OCI-LY1 (cell line): Measurements from ENCODE around the gene CNTNAP3.
"Not testable (repeated sequence)": the region's sequence is repeated elsewhere in the genome, so short reads cannot be mapped to it uniquely, and the experiment has no call there.

Experiments
- H2AFZ ChIP-seq: fragments of 200-600 bp; sonication (generic), shearing (Covaris generic); 2 replicates; pipeline ENCODE4 v1.6.0; 2014; ENCODE audit warnings: antibody characterized with exemption, mild to moderate bottlenecking, low read length
- H3F3A ChIP-seq: fragments of 200-600 bp; sonication (generic), shearing (Covaris generic); 2 replicates; pipeline ENCODE4 v1.6.0; 2014; ENCODE audit warnings: mild to moderate bottlenecking, antibody characterized with exemption, low read length, moderate library complexity; ENCODE audit not compliant: insufficient read depth
- H3K27ac ChIP-seq: fragments of 200-600 bp; sonication (generic); 2 replicates; pipeline ENCODE4 v1.5.1; 2014; ENCODE audit warnings: low read length, mixed run types, mild to moderate bottlenecking, low read depth; ENCODE audit not compliant: poor library complexity, severe bottlenecking
- H3K27me3 ChIP-seq: fragments of 200-600 bp; sonication (generic); 2 replicates; pipeline ENCODE4 v1.6.0; 2014; ENCODE audit warnings: antibody characterized with exemption, mild to moderate bottlenecking, low read length, moderate library complexity; ENCODE audit not compliant: insufficient read depth
- H3K36me3 ChIP-seq: fragments of 200-600 bp; sonication (generic); 2 replicates; pipeline ENCODE4 v1.6.1; 2014; ENCODE audit warnings: mild to moderate bottlenecking, antibody characterized with exemption, low read length, moderate library complexity, mixed read lengths; ENCODE audit not compliant: insufficient read depth
- H3K4me1 ChIP-seq: fragments of 200-600 bp; sonication (generic); 2 replicates; pipeline ENCODE4 v1.5.1; 2014; ENCODE audit warnings: mild to moderate bottlenecking, low read length, moderate library complexity; ENCODE audit not compliant: insufficient read depth, severe bottlenecking
- H3K4me2 ChIP-seq: fragments of 200-600 bp; sonication (generic), shearing (Covaris generic); 2 replicates; pipeline ENCODE4 v1.6.1; 2014; ENCODE audit warnings: low read length
- H3K4me3 ChIP-seq: fragments of 200-600 bp; sonication (generic); 2 replicates; pipeline ENCODE4 v1.5.1; 2014; ENCODE audit warnings: low read length, low read depth, mild to moderate bottlenecking, mixed read lengths; ENCODE audit not compliant: poor library complexity, severe bottlenecking
- H3K79me2 ChIP-seq: fragments of 200-600 bp; shearing (Covaris generic); 2 replicates; pipeline ENCODE4 v1.6.1; 2016; ENCODE audit warnings: mixed run types, low read length, mixed read lengths; ENCODE audit not compliant: insufficient read depth
- H3K9ac ChIP-seq: fragments of 200-600 bp; sonication (generic), shearing (Covaris generic); 2 replicates; pipeline ENCODE4 v1.6.1; 2014; ENCODE audit warnings: mild to moderate bottlenecking, low read length, mixed read lengths
- H3K9me2 ChIP-seq: fragments of 200-600 bp; sonication (generic), shearing (Covaris generic); 2 replicates; pipeline ENCODE4 v1.6.1; 2014; ENCODE audit warnings: low read depth, mild to moderate bottlenecking, low read length, mixed read lengths
- H3K9me3 ChIP-seq: fragments of 200-600 bp; shearing (Covaris generic); 2 replicates; pipeline ENCODE4 v1.6.1; 2014; ENCODE audit warnings: low read length, mixed read lengths
- H4K20me1 ChIP-seq: fragments of 200-600 bp; sonication (generic), shearing (Covaris generic); 2 replicates; pipeline ENCODE4 v1.6.0; 2016; ENCODE audit warnings: mild to moderate bottlenecking, low read length; ENCODE audit not compliant: insufficient read depth

The CNTNAP3 gene

GRCh38 chr9:39033849-39034248 lies 254.1 kb downstream of the CNTNAP3 start:
- H3K36me3 ChIP-seq, H4K20me1 ChIP-seq, H3K27me3 ChIP-seq, H3K4me3 ChIP-seq, H3K4me1 ChIP-seq, H3K4me2 ChIP-seq, H3K9ac ChIP-seq, H2AFZ ChIP-seq, H3K9me3 ChIP-seq, H3F3A ChIP-seq, H3K9me2 ChIP-seq, H3K27ac ChIP-seq, H3K79me2 ChIP-seq: not testable (repeated sequence)

- H3F3A ChIP-seq, H3K27ac ChIP-seq, H3K4me2 ChIP-seq: not testable (repeated sequence)
Measured at GRCh38 chr9:39030204-39031019, 257.6 kb downstream of the CNTNAP3 start.

GRCh38 chr9:39028855-39029254 lies 259.1 kb downstream of the CNTNAP3 start:
- not testable (repeated sequence) for H3K27me3 ChIP-seq, H3K36me3 ChIP-seq, H3K79me2 ChIP-seq, H3K27ac ChIP-seq, H2AFZ ChIP-seq, H3K9me2 ChIP-seq, H3K9me3 ChIP-seq, H4K20me1 ChIP-seq, H3K4me1 ChIP-seq, H3K9ac ChIP-seq, H3K4me3 ChIP-seq, H3F3A ChIP-seq, H3K4me2 ChIP-seq

More at GRCh38 chr9:39030204-39031019, 257.6 kb downstream of the CNTNAP3 start:
- H2AFZ ChIP-seq, H3K9me2 ChIP-seq, H3K79me2 ChIP-seq, H3K36me3 ChIP-seq, H3K9me3 ChIP-seq, H3K4me1 ChIP-seq, H3K27me3 ChIP-seq, H3K4me3 ChIP-seq, H4K20me1 ChIP-seq, H3K9ac ChIP-seq: not testable (repeated sequence)

GRCh38 chr9:39028168-39028567 lies 259.8 kb downstream of the CNTNAP3 start:
- not testable (repeated sequence) for H3K4me3 ChIP-seq, H3K79me2 ChIP-seq, H3F3A ChIP-seq, H3K36me3 ChIP-seq, H3K9ac ChIP-seq, H3K4me2 ChIP-seq, H3K9me3 ChIP-seq, H2AFZ ChIP-seq, H4K20me1 ChIP-seq, H3K9me2 ChIP-seq, H3K27me3 ChIP-seq, H3K4me1 ChIP-seq, H3K27ac ChIP-seq

GRCh38 chr9:39025911-39026588 lies 261.9 kb downstream of the CNTNAP3 start:
- not testable (repeated sequence) for H3K9me2 ChIP-seq

More at GRCh38 chr9:39025911-39026588, 261.9 kb downstream of the CNTNAP3 start:
- H3K4me1 ChIP-seq, H3K79me2 ChIP-seq, H3K4me3 ChIP-seq, H4K20me1 ChIP-seq, H3K36me3 ChIP-seq, H3F3A ChIP-seq, H3K4me2 ChIP-seq, H3K27me3 ChIP-seq, H3K9me3 ChIP-seq, H3K27ac ChIP-seq, H3K9ac ChIP-seq, H2AFZ ChIP-seq: not testable (repeated sequence)
